ENCODE data around the gene MYO7A.
"Not testable (repeated sequence)": the region's sequence is repeated elsewhere in the genome, so short reads cannot be mapped to it uniquely, and the experiment has no call there.

The MYO7A gene

GRCh38 chr11:77093987-77094840 lies 33.8 kb upstream of the MYO7A start:
- TF ChIP-seq CTCF (IDR thresholded peaks at IDR 0.05; ENCODE audit: low read depth, low read length, missing control alignments), result no peak
- no peak for DNase-seq (ENCODE audit: extremely low read depth, low read depth)
- H3K4me3 ChIP-seq (replicated peaks; ENCODE audit: low read depth, low read length), result no peak overlapping the region

GRCh38 chr11:77094841-77095365 lies 33.1 kb upstream of the MYO7A start:
- TF ChIP-seq CTCF (IDR thresholded peaks at IDR 0.05; ENCODE audit: low read depth, low read length, missing control alignments), result no peak
- DNase-seq (ENCODE audit: extremely low read depth, low read depth), result no peak
- H3K4me3 ChIP-seq (replicated peaks; ENCODE audit: low read depth, low read length), result no peak overlapping the region

GRCh38 chr11:77095551-77096490 lies 32.2 kb upstream of the MYO7A start:
- H3K4me3 ChIP-seq (replicated peaks; ENCODE audit: low read depth, low read length), result no peak overlapping the region
- TF ChIP-seq CTCF (IDR thresholded peaks at IDR 0.05; ENCODE audit: low read depth, low read length, missing control alignments), result no peak
- no peak for DNase-seq (ENCODE audit: extremely low read depth, low read depth)

- TF ChIP-seq CTCF (IDR thresholded peaks at IDR 0.05; ENCODE audit: low read depth, low read length, missing control alignments), result no peak
- DNase-seq (ENCODE audit: extremely low read depth, low read depth), result no peak
- no peak overlapping the region for H3K4me3 ChIP-seq (replicated peaks; ENCODE audit: low read depth, low read length)
Measured at GRCh38 chr11:77096591-77097019, 31.4 kb upstream of the MYO7A start.

- H3K4me3 ChIP-seq (replicated peaks; ENCODE audit: low read depth, low read length), result not testable (repeated sequence)
Measured at GRCh38 chr11:77097180-77097579, 30.9 kb upstream of the MYO7A start.

GRCh38 chr11:77100166-77101042 lies 27.6 kb upstream of the MYO7A start:
- no peak overlapping the region for H3K4me3 ChIP-seq (replicated peaks; ENCODE audit: low read depth, low read length)
- DNase-seq (ENCODE audit: extremely low read depth, low read depth), result no peak
- no peak for TF ChIP-seq CTCF (IDR thresholded peaks at IDR 0.05; ENCODE audit: low read depth, low read length, missing control alignments)

More at GRCh38 chr11:77097180-77097579, 30.9 kb upstream of the MYO7A start:
- DNase-seq (ENCODE audit: extremely low read depth, low read depth), result not testable (repeated sequence)

Measured in HFF-Myc (cell line).